NB4 (cell line): ENCODE measurements around the gene CDCA7L.

Source experiments
- CTCF ChIP-seq: IDR thresholded peaks from one replicate; pipeline ENCODE4 v1.5.1; 2012; ENCODE audit warnings: low read depth, low read length
- POLR2A ChIP-seq: IDR thresholded peaks from 2 replicates; pipeline ENCODE4 v1.6.1; 2011; ENCODE audit warnings: mild to moderate bottlenecking; ENCODE audit not compliant: insufficient read length; ENCODE audit errors: extremely low read depth

- TF ChIP-seq CTCF (no peak), POLR2A (no peak)
Observed at GRCh38 chr7:21939136-21939857, 6.4 kb downstream of the CDCA7L start.
